GM18907 (cell line): ENCODE data around the gene ENTPD6.
"Not testable (repeated sequence)": the region's sequence is repeated elsewhere in the genome, so short reads cannot be mapped to it uniquely, and the experiment has no call there.

Experiments used
- ATAC-seq: cut with Tn5 transposase; IDR thresholded peaks from one replicate; pipeline ENCODE4 v1.9.1; 2021; ENCODE audit warnings: mild to moderate bottlenecking, moderate library complexity; ENCODE audit not compliant: unreplicated experiment

Gene ENTPD6

DNA sequence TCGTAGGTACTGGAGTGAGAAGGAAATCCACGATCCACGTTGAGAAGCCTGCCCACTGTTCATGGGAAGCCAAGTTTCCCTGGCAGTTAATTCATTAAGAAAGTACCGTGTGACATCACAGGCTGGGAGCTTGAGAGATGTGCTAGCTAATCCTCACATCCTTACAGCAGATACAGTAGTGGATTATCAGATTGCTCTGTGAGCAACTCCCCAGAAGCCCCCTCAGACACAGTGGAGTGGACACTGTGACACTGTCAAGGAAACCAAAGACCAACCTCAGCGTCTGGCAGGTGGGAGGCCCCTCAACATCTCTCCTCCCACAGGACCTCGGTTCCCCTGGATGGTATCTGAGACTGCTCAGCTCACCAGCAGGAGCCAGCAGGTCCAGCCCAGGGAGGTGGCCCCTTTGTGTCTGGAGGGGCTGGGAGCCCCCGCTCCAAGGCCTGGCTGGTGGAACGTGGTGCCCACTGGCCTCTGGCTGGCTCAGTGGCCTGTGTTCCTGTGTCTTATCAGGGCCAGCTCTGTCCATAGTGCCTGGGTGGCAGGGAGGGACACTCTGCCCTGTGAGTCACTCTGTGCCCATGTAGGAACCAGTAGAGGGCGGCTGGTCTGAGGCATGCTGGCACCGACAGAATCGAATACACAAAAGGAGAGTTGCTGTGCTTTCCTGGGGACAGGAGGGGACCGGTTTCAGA is 59.6 kb downstream of the ENTPD6 start:
- no peak for ATAC-seq

DNA sequence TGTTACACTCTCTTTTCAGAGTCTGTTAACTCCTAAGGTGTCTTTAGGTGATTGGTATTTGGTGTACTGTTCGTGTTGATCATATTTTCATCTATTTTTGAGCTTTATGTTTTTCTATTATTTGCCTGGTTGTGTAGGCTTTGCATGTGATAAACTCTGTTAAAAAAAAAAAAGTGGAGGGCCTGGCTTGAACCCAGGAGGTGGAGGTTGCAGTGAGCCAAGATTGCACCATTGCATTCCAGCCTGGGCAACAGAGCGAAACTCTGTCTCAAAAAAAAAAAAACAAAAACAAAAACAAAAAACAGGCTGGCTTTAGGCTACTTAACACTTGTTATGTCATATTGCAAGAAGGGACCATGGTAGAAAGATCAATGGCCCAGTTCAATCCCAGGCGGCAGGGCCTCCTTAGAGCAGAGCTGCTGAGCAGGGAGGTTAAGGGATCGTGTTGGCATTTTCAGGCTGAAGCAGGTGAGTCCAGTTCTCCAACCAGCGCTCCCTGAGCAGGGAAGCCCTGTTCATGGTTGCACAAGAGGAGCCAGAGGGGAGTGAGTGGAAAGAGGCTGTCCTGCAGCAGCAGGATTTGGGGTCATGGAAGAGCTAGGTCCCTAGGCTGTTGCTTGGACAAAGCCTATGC is 60.8 kb downstream of the ENTPD6 start:
- ATAC-seq: no peak

DNA sequence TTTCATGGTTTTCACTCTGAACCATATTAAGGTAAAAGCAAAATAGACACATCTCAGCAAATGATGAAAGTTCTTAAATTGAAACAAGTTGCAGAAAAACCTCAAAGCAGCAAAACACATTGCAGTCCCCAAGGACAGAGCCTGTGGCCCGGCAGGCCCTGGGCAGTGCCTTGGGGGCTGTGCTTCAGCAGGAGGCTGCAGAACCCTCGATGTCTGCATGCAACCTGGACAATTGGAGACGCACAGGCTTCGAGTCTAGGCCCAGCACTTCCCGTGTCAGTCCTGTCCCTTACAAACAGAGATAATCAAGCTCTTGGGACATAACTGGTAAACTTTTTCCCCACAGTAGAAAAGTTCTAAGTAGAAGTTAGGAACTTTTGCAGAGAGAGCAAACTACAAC is 61.6 kb downstream of the ENTPD6 start:
- no peak for ATAC-seq

DNA sequence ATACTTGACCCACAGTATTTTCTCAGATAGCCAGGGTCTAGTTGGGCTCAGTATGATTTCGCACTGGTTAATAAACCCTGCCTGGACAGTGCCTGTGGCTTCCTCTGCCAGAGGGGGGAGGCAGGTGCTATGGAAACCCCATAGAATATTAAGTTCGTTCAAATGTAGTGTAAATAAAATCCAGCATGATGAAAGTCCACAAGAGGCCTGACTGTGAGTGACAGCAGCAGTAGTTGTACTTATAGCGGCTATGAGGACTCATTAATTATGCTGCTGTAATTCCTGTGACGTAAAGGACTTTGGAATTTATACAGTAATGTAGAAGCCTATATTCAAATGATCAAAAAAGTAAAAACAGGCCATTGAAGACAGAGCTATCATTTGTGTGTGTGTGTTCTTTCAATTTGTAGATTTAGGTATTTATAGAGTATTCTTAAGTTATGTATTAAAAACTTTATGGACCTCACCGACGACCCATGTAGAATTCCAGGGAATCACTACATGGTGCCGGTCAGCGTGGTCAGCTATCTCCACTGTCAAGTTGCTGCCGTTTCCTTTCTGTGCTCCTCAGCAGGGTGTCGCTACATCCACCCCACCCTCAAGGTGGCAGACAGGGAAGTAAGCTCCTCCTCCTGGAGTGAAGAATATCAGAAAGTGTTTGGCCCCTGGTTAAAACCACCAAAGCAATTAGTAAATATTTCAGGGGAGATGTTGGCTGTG is 62.4 kb downstream of the ENTPD6 start:
- no peak for ATAC-seq

DNA sequence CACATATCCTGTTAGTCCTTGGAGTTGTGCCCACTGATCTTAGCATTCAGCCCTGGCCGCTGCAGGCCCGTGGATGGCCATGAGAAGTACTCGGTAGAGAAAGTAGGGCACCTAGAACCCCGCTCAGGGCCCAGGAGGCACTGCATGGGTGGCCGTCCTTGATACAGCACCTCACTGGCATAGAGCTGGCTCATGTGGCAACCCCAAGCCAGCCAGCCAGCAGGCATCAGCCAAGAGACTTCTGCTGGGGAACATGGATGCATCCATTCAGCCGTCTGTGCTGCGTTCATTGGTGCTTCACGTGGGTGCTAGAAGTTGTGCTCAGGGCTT is 62.9 kb downstream of the ENTPD6 start:
- ATAC-seq: no peak

DNA sequence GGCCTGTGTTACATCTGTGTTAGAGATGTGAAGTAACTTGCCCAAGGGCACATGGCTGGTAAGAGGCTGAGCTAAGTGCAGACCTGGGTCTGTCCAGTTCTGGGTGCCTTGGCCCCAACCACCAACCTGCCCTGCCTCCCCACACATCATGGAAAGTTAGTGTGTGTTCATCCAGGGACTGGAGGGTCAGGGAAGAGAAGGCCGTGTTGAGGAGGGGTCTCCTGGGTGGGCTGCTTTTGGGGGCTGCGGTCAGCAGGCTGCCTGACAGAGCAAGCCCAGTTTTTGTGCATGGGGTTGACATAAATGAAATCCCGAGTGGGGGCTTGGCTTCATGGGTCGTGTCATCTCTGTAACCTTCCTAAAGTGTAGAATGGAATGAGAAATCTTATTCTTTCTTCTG is 63.3 kb downstream of the ENTPD6 start:
- ATAC-seq: no peak

DNA sequence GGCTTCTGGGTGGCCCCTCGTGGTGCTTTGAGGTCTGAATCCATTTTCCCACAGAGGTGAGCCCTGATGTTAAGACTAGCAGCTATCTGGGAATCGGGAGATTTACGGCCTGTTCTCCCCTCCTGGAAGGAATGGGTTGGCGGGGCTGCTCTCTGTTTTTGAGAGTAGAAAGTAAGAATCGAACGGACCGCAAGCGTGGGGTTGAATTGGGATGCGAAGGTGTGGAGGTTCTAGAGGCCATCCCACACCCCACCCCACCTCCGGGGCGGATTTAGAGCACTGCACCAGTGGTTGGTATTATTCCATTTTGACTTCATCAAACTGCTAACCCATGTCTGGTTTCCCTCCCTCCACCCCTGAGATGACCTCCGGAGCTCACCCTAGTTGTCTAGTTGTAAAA is 63.8 kb downstream of the ENTPD6 start:
- ATAC-seq: no peak

DNA sequence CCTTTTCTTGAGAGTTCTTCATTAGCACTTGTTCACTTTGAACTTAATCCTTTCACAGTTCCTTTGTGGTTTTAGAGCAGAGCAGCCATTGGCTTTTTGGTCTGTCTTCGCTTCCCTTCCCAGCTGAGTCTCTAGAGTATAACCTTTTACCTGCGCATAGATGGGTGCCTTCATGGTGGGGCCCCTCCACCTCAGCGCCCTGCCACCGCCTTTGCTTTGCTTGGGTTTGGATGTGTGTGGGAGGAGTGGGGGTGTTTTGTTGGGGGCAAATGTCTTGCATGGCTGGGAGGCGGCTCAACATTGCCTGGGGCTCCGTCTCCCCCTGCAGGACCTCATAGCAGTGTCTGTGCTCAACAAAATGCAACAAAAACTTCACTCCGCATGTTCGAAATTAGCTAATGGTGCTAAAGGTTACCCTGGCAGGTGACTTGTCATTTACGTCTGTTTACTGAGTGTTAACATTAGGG is 64.3 kb downstream of the ENTPD6 start:
- no peak for ATAC-seq

DNA sequence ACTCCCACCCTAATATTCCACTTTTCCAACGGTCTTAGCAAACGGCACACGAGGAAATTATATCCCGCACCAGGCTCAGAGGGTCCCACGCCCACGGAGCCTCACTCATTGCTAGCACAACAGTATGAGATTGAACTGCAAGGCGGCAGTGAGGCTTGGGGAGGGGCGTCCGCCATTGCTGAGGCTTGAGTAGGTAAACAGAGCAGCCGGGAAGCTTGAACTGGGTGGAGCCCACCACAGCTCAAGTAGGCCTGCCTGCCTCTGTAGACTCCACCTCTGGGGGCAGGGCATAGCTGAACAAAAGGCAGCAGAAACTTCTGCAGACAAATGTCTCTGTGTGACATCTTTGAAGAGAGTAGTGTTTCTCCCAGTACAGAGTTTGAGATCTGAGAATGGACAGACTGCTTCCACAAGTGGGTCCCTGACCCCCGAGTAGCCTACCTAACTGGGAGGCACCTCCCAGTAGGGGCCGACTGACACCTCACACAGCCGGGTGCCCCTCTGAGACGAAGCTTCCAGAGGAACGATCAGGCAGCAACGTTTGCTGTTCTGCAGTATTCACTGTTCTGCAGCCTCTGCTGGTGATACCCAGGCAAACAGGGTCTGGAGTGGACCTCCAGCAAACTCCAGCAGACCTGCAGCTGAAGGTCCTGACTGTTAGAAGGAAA is 65.4 kb downstream of the ENTPD6 start:
- not testable (repeated sequence) for ATAC-seq

DNA sequence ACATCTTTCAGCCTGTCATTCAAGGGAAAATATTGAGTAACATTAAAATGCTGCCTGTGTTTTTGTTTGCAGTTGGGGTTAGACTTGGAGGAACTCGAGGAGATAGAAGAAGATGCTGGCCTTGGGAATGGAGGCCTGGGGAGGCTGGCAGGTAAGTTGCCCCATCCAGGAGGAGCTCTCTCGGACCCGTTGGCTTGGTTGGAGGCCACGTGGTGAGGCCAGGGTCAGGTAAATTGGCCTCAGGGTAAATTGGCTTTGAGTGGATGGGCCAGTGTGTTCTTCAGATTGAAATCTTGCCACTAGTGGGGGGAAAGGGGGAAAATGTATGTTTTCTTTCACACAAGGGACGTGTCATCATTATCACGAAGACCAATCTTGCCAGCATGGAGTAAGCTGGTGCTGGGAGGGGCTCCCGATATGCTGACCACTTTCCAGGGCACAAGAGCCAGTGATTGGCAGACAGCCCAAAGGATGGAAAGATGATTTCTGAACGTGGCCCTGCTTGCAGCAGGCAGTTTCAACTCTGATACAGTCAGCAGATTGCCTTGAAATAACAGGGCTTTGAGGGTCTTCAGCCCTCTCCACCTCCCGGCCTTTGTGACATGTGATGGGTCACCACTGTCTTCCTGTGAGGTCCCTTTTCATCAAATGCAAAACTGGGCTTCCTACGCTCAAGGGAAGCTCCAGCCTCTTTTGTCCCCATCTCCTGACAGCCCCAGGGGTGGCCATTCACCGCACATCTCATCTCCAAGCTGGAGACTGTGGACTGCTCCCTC is 73.7 kb downstream of the ENTPD6 start:
- ATAC-seq: no peak

DNA sequence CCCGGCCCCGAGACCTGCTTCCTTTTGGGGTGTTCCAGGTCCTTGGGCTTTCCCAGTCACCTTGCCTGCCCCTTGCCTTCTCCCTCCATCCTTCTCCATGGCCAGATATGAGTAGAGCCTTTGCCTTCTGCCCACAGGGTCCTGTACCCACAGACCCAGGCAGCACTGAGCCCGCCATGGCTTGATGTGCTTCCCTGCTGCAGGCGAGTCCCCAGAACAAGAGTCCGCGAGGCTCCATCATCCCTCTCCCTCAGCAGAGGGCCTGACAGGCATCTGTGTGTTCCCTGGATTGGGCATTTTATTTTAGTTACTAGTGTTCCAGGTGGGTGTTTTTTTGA is 74.3 kb downstream of the ENTPD6 start:
- no peak for ATAC-seq

DNA sequence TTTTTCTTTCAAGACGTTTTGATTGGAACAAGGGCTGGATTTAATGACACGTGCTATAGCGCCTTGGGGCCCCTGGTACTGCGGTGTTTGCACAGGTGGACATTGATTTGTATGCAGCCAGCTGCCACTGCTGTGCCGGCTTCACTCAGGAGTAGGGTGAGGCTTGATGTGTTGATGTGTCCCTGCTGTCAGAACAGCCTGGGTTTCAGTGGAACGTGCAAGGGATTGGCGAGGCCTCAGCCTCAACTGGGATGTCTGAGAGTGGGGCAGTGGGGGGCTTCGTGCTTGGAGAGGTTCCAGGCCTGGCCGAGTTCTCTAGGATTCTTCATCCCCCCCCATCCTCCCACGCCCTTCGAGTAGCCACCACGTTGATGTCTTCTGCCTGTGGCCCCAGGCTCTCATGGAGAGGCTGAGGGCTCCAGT is 75.3 kb downstream of the ENTPD6 start:
- ATAC-seq: no peak

DNA sequence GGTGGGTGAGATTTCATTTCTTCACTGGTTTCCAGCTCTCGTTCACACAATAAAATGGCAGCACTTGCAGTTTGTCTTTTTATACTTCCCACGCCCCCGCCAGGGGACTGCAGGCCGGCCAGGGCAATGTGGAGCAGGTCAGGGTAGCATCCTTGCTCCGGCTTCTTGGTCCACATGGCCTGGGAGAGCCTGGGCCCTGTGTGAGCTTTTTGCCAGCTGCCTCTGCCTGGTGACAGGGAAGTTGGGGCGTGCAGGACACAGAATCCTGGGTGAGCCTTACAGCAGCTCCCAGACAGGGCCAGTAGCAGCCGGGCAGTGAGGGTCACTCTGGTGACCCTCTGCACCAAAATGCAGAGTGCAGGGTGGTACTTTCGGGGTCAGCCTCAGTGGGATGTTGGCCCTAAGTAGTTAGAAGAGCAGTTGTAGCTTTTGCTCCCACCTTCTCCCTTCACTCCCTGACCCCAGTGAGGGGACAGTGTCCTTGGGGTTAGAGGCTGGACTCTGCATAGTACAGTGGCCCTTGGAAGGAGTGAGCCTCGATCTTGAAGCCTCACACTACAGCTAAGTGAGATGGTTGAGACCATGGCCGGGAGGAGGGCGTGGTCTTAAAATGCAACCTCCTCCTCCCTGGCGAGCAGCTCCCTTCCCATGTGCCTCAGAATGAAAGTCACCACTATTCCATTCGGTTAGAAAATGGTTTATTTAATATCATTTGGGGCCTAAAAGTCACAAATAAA is 76.1 kb downstream of the ENTPD6 start:
- ATAC-seq: no peak

DNA sequence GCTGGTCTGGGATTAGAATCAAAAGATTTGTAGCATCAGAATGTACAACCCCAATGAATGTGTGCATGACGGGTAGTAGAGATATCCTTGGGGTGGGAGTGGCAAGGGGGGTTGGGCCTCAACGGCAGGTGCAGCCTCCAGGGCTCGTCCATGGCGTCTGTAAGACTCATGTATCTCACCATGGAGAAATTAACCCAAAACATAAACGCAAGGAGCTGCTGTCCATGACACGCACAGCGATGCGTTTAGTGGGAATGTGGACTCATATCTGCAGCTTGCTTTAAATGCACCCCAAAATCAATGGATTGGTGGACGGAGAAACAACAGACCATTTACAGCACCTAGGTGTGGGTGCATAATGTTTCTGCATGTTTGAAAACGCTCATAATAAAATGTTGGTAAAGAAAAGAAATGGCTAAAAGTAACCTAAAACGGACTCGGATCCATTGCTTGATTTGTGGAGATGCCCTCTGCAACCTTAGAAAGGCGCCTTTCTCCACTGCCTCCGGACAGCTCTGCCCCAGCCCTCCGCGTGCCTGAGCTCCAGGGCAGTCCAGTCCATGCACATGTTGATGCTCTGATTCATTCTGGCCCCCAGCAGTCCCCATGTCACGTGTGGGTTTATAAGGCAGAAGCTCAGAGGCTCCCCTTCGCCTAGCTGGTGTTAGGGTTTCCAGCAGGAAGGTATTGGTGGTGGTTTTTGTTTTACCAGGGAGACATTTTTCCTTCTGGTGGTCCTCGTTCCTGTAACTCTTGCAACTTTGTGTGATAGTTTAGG is 76.9 kb downstream of the ENTPD6 start:
- ATAC-seq: no peak

DNA sequence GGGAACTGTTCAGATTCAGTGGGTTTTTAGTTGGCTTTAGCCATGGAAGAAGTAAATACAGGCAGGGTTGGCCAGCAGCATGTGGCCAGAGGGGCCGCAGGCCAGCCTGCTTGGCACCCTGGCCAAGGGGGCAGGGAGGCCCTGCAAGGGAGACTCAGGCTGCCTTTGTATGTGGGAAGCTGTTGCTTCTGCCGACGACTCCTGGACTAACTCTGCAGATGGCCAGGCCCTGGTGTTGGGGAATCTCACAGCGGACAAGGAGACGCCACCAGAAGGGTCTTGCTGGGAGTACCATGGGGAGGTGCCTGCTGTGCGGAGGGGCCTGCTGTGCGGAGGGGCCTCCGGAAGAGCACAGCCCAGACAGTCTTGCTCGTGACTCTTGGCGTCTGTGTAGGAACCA is 77.5 kb downstream of the ENTPD6 start:
- no peak for ATAC-seq

DNA sequence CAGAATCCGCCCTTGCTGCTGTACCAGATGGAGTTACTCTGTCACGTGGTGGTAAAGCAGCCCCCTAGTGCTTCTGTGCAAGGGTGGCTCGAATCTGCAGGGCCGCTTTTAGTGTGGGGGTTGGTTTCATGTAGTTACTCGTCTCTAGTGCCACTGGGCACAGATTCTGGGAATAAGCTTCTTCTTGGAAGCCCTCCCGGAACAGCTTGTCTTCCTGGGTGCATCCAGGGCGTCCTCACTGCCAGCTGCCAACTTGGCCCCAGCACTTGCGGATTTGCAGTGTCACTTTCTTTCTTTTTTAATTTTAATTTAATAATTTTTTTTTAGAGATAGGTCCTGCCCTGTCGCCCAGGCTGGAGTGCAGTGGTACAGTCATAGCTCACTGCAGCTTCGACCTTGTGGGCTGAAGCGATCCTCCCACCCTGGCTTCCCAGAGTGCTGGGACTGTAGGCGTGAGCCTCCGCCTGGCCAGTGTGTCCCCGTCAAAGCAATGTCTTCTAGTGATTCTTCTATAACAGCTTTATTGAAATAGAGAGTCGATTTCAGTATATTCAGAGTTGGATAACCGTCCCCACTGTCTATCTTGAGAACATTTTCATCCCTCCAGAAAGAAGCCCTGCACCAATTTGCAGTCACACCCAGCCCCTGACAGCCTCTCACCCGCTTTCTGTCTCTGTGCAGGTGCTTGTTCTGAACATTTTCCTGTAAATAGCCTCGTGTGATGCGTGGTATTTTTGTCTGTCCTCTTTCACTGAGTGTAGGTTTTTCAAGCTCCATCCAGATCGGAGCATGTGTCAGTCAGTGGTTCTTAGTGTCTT is 78.2 kb downstream of the ENTPD6 start:
- no peak for ATAC-seq

DNA sequence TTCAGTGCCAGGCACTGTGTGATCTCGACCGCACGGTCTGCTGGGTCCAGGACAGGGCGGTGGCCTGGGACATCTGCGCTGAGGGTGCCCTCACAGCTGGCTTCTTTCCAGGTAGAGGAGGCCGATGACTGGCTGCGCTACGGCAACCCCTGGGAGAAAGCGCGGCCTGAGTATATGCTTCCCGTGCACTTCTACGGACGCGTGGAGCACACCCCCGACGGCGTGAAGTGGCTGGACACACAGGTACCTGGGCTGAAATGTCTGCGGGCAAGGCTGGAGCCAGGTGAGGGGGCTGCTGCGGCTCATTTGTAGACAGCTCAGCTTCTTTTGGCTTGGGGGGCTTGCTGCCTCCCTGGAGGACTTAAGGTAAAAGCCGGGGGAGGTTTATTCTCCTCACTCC is 79.0 kb downstream of the ENTPD6 start:
- no peak for ATAC-seq

DNA sequence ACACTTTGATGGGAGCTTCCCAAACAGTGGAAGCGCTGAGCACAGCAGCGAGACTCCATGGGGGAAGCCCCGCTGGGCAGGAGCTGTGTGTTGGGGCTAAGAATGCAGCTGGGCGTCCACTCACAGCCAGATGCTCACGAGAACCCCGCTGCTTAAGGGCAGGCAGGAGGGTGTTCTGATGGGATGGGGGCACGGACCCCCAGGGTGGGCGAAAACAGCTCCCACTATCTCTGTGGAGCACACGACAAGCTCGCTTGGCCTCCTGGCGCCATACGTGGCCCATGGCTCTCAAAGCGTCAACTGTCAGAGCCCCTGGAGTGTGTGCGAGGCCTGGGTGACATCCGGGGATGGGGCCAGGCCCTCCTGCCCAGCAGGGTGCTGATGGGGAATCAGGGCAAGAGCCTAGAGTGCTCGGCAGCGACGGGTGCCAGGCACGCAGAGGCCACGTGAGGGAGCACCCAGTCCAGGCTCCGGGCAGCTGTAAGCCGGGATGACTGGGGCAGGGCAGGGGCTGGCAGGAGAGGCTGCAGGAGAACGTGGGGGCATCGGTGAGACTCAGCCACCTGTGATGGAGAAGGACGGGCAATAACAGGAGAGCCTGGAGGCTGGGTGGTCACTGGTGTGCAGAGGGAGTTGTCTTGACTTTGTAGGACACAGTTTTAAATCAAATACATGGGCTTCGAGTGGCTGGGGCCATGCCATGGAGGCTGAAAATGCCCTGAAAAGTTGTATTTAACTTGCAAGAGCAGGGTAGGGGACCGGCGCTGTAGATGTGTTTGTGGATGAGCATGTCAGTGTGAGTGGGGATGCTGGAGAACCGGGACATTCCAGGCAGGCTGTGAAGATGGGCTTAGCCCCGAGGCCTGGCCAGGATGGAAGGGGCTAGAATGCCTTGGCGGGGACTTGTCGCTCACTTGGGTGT is 79.6 kb downstream of the ENTPD6 start:
- no peak for ATAC-seq
